Fibroblast of lung (primary cell): Measurements from ENCODE around the gene ASTN2. TPM values are rescaled to one million over a fixed set of nuclear protein-coding genes. Genes with fewer than 3 reads are reported as not detected.
"Not testable (repeated sequence)": the region's sequence is repeated elsewhere in the genome, so short reads cannot be mapped to it uniquely, and the experiment has no call there.

Experiments used
- DNase-seq, 2 donors: peaks; one replicate each; pipeline versions ENCODE4 v3.0.0 to v3.0.0-alpha.2; 2010; ENCODE audit warnings: low read depth in 2 of 2
- H2AFZ ChIP-seq: 2 replicates; pipeline ENCODE4 v1.5.1; 2012; ENCODE audit warnings: low read length, control low read depth, inconsistent platforms
- H3K27ac ChIP-seq: 2 replicates; pipeline ENCODE4 v1.5.1; 2011; ENCODE audit warnings: low read length, control low read depth; ENCODE audit not compliant: insufficient read depth
- H3K27me3 ChIP-seq: 2 replicates; pipeline ENCODE4 v1.5.1; 2011; ENCODE audit warnings: mild to moderate bottlenecking, low read length; ENCODE audit not compliant: control insufficient read depth, insufficient read depth
- H3K36me3 ChIP-seq: 2 replicates; pipeline ENCODE4 v1.5.1; 2011; ENCODE audit warnings: low read length; ENCODE audit not compliant: control insufficient read depth, insufficient read depth
- H3K4me1 ChIP-seq: 2 replicates; pipeline ENCODE4 v1.5.1; 2011; ENCODE audit warnings: low read length; ENCODE audit not compliant: control insufficient read depth, insufficient read depth; ENCODE audit errors: extremely low read depth
- H3K4me2 ChIP-seq: 2 replicates; pipeline ENCODE4 v1.5.1; 2011; ENCODE audit warnings: low read length, control low read depth; ENCODE audit not compliant: insufficient read depth; ENCODE audit errors: extremely low read depth
- H3K4me3 ChIP-seq, 4 experiments: fragments of 200-600 bp in 1 of 4; sonication (generic) in 1 of 4; replicated peaks in 1 of 4; 2 replicates each; pipeline ENCODE4 v1.5.1; 2011 to 2016; ENCODE audit warnings: low read length in 4 of 4, low read depth in 3 of 4, mild to moderate bottlenecking in 3 of 4, control low read depth in 2 of 4, inconsistent platforms in 1 of 4, mixed read lengths in 1 of 4; ENCODE audit not compliant: insufficient read depth in 1 of 4; ENCODE audit errors: control extremely low read depth in 1 of 4
- H3K79me2 ChIP-seq: 2 replicates; pipeline ENCODE4 v1.5.1; 2012; ENCODE audit warnings: mild to moderate bottlenecking, low read length, inconsistent platforms; ENCODE audit not compliant: control insufficient read depth, insufficient read depth
- H3K9ac ChIP-seq: 2 replicates; pipeline ENCODE4 v1.5.1; 2011; ENCODE audit warnings: mild to moderate bottlenecking, low read length, control low read depth; ENCODE audit not compliant: insufficient read depth
- H3K9me3 ChIP-seq: 2 replicates; pipeline ENCODE4 v1.5.1; 2012; ENCODE audit warnings: low read depth, low read length; ENCODE audit not compliant: control insufficient read depth, insufficient read depth
- H4K20me1 ChIP-seq: 2 replicates; pipeline ENCODE4 v1.5.1; 2011; ENCODE audit warnings: low read length; ENCODE audit not compliant: control insufficient read depth, insufficient read depth; ENCODE audit errors: extremely low read depth
- CTCF ChIP-seq, 2 donors: IDR thresholded peaks in 1 of 2; conservative IDR thresholded peaks in 1 of 2; 1 replicate in 1 of 2; 2 replicates in 1 of 2; pipeline ENCODE4 v1.5.1; 2011 to 2012; ENCODE audit warnings: low read length in 2 of 2, control low read depth in 1 of 2, inconsistent platforms in 1 of 2, low read depth in 1 of 2, mild to moderate bottlenecking in 1 of 2
- EZH2 ChIP-seq: IDR thresholded peaks from 2 replicates; pipeline ENCODE4 v1.5.1; 2012; ENCODE audit warnings: low read length, control low read depth, mild to moderate bottlenecking; ENCODE audit errors: missing control alignments
- polyA plus RNA-seq, 2 donors: library from polyadenylated mRNA; depleted of rRNA in 1 of 2; stranded (reverse) in 1 of 2; unstranded in 1 of 2; fragments of >200 nt; gene quantifications; 2 replicates each; pipeline ENCODE4 v1.2.1, GENCODE V29; 2011 to 2012; ENCODE audit warnings: missing spikeins in 1 of 2
- total RNA-seq: library from RNA; depleted of rRNA; stranded (reverse); fragments of >200 nt; gene quantifications from 2 replicates; pipeline ENCODE4 v1.2.1, GENCODE V29; 2014

ASTN2 gene
- total and polyA plus RNA-seq, 2 donors (not counting 1 experiment from before 2014, with no cell fraction given) = 2.2 to 19.2 TPM

- TF ChIP-seq EZH2 (no peak), CTCF (conservative IDR thresholded peaks at IDR 0.05 in 1 of 2, IDR thresholded peaks at IDR 0.05 in 1 of 2; ENCODE audit: low read depth in 1 of 2, low read length in 2 of 2) (no peak)
- no peaks in the 10 kb centered on the region for H3K36me3 ChIP-seq
These were observed 570.8 kb downstream of the ASTN2 start for GRCh38 chr9:116843863-116844620.

GRCh38 chr9:116842658-116843057 lies 572.2 kb downstream of the ASTN2 start:
- no peak for DNase-seq
- Histone ChIP-seq H3K4me1 (no peaks in the 10 kb centered on the region), H3K36me3 (no peaks in the 10 kb centered on the region), H3K27me3 (no peaks in the 10 kb centered on the region), H3K79me2 (no peaks in the 10 kb centered on the region), H3K27ac (no peak overlapping the region), H3K9me3 (no peaks in the 10 kb centered on the region), H2AFZ (no peak overlapping the region), H4K20me1 (no peaks in the 10 kb centered on the region), H3K4me3 (no peak overlapping the region), H3K4me2 (no peak overlapping the region), H3K9ac (no peak overlapping the region)
- TF ChIP-seq EZH2 = no peak
- TF ChIP-seq CTCF (conservative IDR thresholded peaks at IDR 0.05 in 1 of 2, IDR thresholded peaks at IDR 0.05 in 1 of 2; ENCODE audit: low read depth in 1 of 2, low read length in 2 of 2) = no peak

More at GRCh38 chr9:116843863-116844620, 570.8 kb downstream of the ASTN2 start:
- no peaks in the 10 kb centered on the region for H3K27me3 ChIP-seq
- no peaks in the 10 kb centered on the region for H4K20me1 ChIP-seq
- no peak overlapping the region for H3K4me2 ChIP-seq
- DNase-seq = no peak
- H3K4me1 ChIP-seq = no peaks in the 10 kb centered on the region
- H3K79me2 ChIP-seq = no peaks in the 10 kb centered on the region
- no peak overlapping the region for H3K4me3 ChIP-seq
- no peak overlapping the region for H2AFZ ChIP-seq
- no peak overlapping the region for H3K9ac ChIP-seq
- no peak overlapping the region for H3K27ac ChIP-seq
- no peaks in the 10 kb centered on the region for H3K9me3 ChIP-seq

- H3K9ac ChIP-seq, H3K4me3 ChIP-seq, H3K9me3 ChIP-seq: not testable (repeated sequence)
These were observed 576.4 kb downstream of the ASTN2 start for GRCh38 chr9:116838468-116838867.

More at GRCh38 chr9:116838468-116838867, 576.4 kb downstream of the ASTN2 start:
- H3K27me3 ChIP-seq, H3K36me3 ChIP-seq, H3K4me2 ChIP-seq, H3K79me2 ChIP-seq, H4K20me1 ChIP-seq, H3K4me1 ChIP-seq, DNase-seq, H3K27ac ChIP-seq, H2AFZ ChIP-seq: not testable (repeated sequence)
